ENCODE data around the gene SPINK6.

The SPINK6 gene

DNA sequence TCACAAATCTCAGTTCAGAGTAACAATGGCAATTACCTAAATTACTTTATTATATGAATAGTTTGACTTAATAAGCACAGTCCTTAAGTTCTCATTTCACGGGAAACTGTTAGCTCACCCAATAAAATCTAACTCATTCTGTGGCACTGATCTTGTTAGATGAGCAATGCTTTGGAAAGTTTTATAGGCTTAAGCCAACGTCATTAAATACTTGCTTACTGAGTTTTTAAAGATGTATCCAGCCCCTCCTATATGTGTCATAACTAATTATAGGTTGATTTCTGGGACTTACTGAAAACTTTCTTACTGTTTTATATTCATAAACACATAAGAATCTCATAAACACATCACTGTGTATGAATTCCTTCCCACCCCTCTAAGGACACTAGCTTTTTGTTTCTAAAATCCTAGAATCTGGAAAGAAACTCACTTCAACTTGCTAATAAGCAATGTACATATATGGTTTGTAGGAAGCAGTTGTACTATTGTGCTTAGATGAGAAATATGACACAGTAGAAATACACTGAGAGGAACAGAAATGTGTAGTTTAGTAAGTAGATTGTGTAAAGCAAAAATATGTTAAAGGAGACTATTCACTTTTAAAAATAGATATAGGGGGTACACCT, 21.4 kb downstream of the SPINK6 start:
- DNase-seq = no peak

DNA sequence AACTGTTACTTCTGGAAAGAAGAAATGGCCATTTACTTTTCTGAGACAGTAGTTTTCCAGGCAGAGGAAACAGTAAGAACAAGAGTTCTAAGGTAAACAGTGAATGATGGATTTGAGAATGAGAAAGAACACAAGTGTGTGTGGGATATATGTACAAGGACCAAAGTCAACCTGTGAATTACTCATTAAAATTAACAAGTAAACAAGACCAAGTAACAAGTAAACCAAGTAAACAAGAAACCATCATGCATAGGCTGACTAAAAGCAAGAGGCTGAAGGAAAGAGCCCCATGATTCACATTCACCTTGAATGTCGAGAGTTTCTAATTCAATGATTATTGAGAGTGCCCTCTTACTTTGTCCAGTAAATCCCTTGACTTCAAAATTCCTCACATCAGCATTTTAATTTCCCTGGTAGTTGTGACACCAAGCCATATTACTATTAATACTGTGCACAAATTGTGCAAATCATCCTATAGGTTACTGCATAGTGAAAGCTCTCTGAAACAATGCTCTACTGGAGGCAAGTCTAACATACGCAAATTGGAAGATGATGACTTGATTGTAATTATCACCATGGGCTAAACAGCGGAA, 25.6 kb downstream of the SPINK6 start:
- DNase-seq = no peak

DNA sequence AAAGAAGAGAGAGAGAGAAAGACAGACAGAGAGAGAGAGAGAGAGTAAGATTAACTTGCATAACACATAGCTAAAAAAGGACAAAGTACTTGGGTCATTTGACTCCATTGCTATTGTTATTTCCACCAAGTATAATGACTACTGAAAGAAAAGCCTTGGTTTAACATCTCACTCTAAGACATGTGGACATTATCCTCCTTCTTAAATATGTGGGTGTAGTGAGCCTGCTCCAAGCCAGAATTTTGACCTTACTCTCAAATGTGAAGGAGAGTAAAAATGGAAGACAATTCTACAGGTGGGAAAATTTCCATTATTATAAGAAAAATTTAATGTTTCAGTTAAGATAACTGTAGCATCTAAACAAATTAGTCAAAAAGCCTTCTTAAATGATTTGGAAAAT, 27.0 kb downstream of the SPINK6 start:
- DNase-seq = no peak

DNA sequence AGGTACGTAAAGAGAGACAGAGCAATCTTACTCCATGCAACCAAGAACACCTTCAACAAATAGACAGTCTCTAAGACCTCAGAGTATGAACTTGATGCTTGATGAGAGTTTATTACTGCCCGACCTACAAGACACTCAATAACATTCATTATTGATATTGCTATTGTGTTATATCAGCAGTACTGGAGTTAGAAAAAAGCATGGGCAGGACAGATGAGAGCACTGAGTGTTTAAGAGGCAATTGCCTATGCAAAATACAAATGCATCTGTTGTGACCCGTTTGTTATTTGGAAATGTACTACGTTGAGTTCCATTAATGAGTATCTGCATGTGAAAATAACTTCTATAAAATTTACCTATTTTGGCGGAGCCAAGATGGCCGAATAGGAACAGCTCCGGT, 27.4 kb downstream of the SPINK6 start:
- DNase-seq = no peak

DNA sequence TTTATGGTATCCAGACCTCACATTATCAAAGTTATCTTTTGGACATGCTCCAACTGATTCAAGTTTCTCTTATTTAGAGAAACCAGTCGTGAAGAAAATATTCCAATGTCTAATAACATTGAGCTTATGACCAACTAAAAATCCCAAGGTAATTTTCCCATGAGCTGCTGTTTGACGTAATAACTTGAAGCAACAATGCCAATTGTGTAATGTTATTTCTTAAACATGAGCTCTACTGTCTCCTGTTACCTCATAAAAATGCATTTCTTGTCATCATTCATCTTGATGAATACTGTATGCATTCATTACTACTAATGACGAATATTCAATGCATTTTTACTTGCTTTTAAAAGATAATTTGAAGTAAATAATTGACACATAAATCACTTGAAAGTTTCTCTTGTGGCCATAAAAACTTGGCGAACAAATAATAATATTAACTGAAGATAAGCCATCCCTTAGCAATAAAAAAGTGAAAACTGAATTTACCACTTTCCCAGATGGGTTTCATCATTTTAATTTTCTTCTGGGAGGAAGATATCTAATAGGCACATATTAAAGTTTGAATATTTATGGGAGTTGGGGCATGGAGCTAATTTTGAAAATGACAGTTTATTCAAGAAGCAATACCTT, 35.1 kb downstream of the SPINK6 start:
- DNase-seq = no peak

DNA sequence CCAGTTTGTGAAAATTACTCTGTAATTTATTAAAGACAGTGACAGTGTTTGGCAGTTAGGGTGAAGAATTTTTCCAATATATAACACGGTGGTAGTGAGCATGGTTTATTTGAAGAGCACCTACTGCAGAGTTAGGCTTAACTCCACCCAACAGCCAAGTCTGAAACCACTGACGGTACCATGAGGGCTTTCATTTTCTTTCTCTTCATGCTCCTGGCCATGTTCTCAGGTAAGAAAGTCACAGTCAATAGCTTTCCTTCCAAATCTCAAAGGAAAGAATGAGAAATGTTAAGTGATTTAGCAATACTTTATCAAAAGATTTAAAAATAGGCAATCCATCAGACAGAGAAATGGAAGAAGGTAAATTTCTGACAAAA, 35.6 kb downstream of the SPINK6 start, which contains the start of gene MARCOL:
Gene MARCOL, plus strand, starts transcription at position 108 of the 377 bp plus-strand sequence. Its CDS starts 73 bp downstream, at position 181.
- DNase-seq = no peak

DNA sequence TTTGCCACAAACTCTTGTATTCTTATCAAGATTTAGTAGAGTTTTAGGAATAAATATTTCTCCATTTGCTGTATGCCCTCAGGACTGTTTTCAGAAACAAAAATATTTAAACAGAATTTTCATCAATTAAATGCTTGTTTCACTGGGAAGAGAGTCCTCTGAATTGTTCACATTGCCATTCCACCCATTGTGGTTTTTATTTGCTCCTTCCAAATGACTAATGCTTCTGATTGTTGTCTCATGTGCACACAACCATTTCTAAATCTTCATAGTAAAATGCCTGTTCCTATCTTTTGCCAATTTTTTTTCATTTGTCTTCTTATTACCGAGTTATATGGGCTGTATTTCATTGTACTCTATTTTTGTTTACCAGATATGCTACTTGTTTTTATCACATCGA, 46.1 kb downstream of the SPINK6 start:
- no peak for DNase-seq

DNA sequence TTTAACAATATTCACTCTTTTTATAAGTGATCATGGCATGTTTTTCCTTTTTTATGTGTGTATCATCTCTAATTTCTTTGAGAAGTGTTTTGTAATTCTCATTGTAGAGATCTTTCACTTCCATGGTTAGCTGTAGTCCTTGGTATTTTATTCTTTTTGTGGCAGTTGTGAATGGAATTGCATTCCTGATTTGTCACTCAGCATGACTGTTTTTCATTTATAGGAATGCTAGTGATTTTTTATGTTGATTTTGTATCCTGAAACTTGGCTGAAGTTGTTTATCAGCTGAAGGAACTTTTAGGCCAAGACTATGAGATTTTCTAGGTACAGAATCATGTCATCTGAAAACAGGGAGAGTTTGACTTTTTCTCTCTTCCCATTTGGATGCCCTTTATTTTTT, 52.6 kb downstream of the SPINK6 start:
- no peak for DNase-seq

DNA sequence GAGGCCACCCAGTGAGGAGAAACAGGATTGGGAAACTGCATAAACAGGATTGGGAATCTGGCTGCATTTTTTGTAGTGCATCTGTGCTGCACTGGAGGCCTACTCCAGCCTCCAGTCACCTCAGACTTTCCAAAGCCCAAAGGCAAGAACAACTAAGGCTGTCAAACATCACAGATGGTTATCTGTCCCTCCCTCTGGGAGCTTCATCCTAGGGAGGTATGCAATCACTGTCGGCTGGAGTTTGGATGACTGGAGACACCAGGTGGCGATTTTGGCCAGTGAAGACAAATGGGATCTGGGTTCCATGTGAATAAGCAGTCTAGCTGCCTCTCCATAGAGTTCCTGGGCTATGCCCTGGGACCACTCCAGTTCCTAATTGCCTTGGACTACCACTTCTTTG, 56.4 kb downstream of the SPINK6 start:
- no peak for DNase-seq

DNA sequence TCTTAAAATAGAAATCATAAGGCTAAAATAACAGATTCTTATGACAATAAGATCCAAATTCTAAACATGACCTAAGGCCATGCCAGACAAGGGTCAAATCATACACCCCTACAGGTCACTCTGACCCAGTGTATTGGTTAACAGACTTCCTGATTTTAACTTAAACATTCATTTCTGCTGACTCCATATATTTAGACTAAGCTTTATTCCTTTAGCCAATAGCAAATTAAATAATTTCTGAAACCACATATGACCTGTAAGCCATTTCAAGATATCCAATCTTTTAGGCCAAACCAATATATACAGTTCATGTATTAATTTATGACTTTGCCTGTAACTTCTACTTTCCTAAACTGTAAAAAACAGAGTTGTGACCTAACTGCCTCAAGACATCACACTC, 58.4 kb downstream of the SPINK6 start:
- no peak for DNase-seq

All from islet precursor cell (in vitro differentiated cells).